Measurements from ENCODE around the gene SPTLC1.
A peak's percentile ranks its signal among the peaks of the same experiment; 100 is the strongest.
"Not testable (repeated sequence)": the region's sequence is repeated elsewhere in the genome, so short reads cannot be mapped to it uniquely, and the experiment has no call there.

Gene SPTLC1

DNA sequence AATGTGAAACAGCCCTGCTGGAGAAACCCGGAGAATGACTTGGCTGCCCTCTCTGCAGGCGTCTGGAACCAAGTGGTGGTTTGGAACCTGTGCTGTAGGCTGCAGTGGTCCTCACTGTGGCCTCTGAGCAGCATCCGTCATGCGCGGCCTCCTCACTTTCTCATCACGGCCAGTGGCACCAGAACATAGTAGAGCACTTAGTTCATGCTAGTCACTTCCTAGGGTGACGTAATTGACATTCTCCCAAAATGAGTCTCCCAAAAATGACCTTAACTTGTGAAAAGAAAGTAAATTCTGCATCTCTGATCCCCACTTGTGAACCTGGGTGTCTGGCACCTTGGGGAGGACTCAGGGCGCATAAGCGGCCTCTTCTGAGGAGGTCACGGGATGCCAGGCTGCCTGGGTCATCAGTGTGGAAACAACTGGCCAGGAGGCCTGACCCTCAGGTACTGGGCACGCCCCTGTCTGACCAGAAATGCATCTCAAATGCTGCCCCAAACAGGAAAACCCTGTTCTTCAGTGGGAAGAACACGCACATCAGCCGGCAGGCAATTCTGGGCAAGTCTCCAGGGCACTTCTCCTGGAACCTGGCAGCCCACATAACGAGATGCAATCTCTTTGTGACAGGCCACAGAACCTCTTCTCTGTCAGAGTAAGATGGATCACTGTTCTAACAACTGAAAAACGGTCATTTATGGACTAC, 36.6 kb upstream of the SPTLC1 start:
- Histone ChIP-seq H3K4me3 (replicated peaks; ENCODE audit: insufficient read depth, low read length) (no peak overlapping the region), H3K27ac (replicated peaks) (no peak overlapping the region), H3K27me3 (ENCODE audit: insufficient read depth, poor library complexity, severe bottlenecking) (no peaks in the 10 kb centered on the region)
- TF ChIP-seq SPI1 (IDR thresholded peaks at IDR 0.05; ENCODE audit: borderline replicate concordance, low read depth) (no peak), POLR2AphosphoS5 (IDR thresholded peaks at IDR 0.05; ENCODE audit: low read depth) (no peak), GABPA (IDR thresholded peaks at IDR 0.05; ENCODE audit: low read depth) (no peak), REST (IDR thresholded peaks at IDR 0.05; ENCODE audit: insufficient replicate concordance, low read depth) (no peak)
- TF ChIP-seq, protein P1, sequence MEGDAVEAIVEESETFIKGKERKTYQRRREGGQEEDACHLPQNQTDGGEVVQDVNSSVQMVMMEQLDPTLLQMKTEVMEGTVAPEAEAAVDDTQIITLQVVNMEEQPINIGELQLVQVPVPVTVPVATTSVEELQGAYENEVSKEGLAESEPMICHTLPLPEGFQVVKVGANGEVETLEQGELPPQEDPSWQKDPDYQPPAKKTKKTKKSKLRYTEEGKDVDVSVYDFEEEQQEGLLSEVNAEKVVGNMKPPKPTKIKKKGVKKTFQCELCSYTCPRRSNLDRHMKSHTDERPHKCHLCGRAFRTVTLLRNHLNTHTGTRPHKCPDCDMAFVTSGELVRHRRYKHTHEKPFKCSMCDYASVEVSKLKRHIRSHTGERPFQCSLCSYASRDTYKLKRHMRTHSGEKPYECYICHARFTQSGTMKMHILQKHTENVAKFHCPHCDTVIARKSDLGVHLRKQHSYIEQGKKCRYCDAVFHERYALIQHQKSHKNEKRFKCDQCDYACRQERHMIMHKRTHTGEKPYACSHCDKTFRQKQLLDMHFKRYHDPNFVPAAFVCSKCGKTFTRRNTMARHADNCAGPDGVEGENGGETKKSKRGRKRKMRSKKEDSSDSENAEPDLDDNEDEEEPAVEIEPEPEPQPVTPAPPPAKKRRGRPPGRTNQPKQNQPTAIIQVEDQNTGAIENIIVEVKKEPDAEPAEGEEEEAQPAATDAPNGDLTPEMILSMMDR (IDR thresholded peaks at IDR 0.05; ENCODE audit: insufficient read depth, low read length) = no peak
- no peak for DNase-seq (ENCODE audit: low read depth in 1 of 2, low spot score in 1 of 2)

DNA sequence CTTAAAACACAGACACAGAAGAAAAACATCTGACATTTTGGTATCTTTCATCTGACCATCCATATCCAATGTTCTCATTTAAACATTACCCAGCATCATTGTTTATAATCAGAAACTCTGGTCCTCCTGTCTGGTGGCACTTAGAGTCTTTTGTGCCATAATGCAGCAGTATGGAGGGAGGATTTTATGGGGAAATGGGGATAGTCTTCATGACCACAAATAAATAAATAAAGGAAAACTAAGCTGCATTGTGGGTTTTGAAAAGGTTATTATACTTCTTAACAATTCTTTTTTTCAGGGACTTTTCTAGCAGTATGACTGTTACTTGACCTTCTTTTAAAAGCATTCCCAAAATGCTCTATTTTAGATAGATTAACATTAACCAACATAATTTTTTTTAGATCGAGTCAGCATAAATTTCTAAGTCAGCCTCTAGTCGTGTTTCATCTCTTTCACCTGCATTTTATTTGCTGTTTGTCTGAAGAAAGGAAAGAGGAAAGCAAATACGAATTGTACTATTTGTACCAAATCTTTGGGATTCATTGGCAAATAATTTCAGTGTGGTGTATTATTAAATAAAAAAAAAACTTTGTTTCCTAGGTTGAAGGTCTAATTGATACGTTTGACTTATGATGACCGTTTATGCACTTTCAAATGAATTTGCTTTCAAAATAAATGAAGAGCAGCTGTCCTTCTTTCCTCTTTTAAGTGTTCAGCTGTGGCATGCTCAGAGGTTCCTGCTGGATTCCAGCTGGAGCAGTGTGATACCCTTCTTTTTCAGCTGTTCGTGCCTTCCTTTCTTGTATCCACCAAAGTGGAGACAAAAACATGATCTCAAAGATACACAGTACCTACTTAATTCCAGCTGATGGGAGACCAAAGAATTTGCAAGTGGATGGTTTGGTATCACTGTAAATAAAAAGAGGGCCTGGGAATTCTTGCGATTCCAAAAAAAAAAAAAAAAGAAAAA, 35.6 kb upstream of the SPTLC1 start:
- not testable (repeated sequence) for H3K27ac ChIP-seq (replicated peaks); DNase-seq (ENCODE audit: low read depth in 1 of 2, low spot score in 1 of 2); H3K4me3 ChIP-seq (replicated peaks; ENCODE audit: insufficient read depth, low read length); H3K27me3 ChIP-seq (ENCODE audit: insufficient read depth, poor library complexity, severe bottlenecking)

- Histone ChIP-seq H3K27me3 (ENCODE audit: insufficient read depth, poor library complexity, severe bottlenecking) (no peaks in the 10 kb centered on the region), H3K4me3 (replicated peaks; ENCODE audit: insufficient read depth, low read length) (no peak overlapping the region), H3K27ac (replicated peaks) (no peak overlapping the region)
- DNase-seq (ENCODE audit: low read depth in 1 of 2, low spot score in 1 of 2) = no peak
- TF ChIP-seq GABPA (IDR thresholded peaks at IDR 0.05; ENCODE audit: low read depth) (no peak), REST (IDR thresholded peaks at IDR 0.05; ENCODE audit: insufficient replicate concordance, low read depth) (no peak), SPI1 (IDR thresholded peaks at IDR 0.05; ENCODE audit: borderline replicate concordance, low read depth) (no peak), POLR2AphosphoS5 (IDR thresholded peaks at IDR 0.05; ENCODE audit: low read depth) (no peak)
- TF ChIP-seq, protein P1 (IDR thresholded peaks at IDR 0.05; ENCODE audit: insufficient read depth, low read length) = no peak
Observed at GRCh38 chr9:92147852-92148180, 32.6 kb upstream of the SPTLC1 start.

- no peak overlapping the region for H3K27ac ChIP-seq (replicated peaks)
- H3K4me3 ChIP-seq (replicated peaks; ENCODE audit: insufficient read depth, low read length) = peak overlapping the region; percentile 13
- TF ChIP-seq SPI1 (IDR thresholded peaks at IDR 0.05; ENCODE audit: borderline replicate concordance, low read depth) (no peak), POLR2AphosphoS5 (IDR thresholded peaks at IDR 0.05; ENCODE audit: low read depth) (no peak), REST (IDR thresholded peaks at IDR 0.05; ENCODE audit: insufficient replicate concordance, low read depth) (no peak), GABPA (IDR thresholded peaks at IDR 0.05; ENCODE audit: low read depth) (no peak)
- TF ChIP-seq, protein P1 (IDR thresholded peaks at IDR 0.05; ENCODE audit: insufficient read depth, low read length) = no peak
- H3K27me3 ChIP-seq (ENCODE audit: insufficient read depth, poor library complexity, severe bottlenecking) = peaks cover 3% of the 10 kb centered on the region
- DNase-seq (ENCODE audit: low read depth in 1 of 2, low spot score in 1 of 2) = peak; percentile 39 to 86
Observed at GRCh38 chr9:92147030-92147851, 32.0 kb upstream of the SPTLC1 start.

Measured in HL-60 (cell line).